ENCODE measurements around the gene BIRC3.

BIRC3 gene

DNA sequence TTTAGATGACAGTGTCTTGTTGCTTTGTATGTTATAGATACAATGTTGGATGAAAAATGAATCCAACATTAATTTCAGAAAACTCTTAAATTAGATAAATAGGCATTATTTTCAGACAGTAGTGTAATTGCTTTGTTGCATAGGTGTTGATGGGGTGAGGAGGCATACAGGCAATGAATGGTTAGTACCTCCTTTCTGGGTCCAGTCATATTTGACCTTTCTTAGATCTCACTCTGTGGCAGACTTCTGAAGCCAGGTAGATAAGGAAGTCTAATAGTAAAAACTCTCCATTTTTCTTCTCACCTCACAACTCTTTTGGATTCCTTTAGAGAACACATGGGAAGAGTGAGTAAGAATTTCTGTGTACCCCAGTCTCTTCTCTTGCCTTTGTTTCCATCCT lies 61.5 kb downstream of the BIRC3 start:
- no peak for DNase-seq

DNA sequence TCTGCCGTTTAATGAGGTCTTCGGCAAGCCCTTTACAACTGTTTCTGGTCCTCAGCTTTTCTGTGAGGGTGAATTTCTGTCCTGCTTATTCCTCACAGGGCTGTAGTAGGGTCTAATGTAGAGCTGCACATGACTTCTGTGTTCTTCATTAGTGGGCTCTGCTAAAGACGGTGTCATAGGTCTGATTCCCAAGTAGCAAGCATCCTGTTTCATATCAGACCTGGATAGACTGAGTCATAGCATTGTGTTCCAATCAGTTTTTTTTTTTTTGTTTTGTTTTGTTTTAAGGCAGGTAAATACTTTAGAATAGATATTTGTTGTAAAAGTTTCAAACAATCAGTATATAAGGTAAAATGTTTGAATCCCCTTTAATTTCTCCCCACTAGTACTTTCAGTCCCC lies 65.1 kb downstream of the BIRC3 start:
- no peak for DNase-seq

DNA sequence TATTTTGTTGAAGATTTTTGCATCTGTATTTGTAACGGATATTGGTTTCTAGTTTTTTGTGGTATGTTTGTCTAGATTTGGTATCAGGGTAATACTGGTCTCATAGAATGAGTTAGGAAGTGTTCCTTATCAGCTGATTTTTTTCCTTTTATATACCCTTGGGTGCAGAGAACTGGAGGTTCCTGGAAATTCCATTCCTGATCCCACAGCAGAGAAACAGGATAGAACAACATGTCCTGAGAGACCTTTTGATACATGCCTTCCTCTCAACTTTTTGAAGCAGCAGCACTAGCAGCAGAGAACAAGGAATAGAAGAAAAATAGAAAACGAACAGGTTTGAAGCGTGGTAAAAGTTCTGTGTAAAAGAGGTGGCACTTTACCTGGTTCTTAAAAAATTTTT lies 66.6 kb downstream of the BIRC3 start:
- no peak for DNase-seq

DNA sequence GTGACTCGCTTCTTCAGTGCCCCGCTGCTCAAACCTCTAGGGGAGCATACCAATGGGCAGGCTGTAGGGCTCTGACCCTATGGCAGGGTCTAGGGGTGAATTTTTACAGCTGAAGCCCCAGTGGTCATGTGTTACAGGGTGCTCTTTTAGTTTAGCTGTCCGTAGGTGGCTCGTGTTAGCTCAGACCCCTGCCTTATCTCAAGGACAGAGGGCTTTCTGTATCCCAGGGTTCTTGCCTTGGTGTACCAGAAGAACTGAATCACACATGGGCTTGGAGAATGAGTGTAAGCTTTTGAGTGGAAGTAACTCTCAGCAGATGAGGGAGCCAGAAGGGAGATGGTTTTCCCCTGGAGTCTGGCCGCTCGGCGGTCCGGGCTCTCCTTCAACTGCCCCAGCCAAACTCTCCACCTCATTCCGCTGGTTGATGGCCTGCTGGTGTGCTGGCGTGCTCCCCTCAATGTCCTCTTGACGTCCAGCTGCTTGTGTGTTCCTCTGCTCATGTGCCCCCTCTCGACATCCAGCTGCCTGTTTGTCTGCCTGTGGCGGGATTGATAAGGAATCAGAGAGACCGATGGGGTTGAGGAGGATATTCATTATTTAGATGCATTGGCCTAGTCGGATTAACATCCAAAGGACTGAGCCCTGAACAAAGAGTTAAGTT lies 67.3 kb downstream of the BIRC3 start:
- DNase-seq: no peak

DNA sequence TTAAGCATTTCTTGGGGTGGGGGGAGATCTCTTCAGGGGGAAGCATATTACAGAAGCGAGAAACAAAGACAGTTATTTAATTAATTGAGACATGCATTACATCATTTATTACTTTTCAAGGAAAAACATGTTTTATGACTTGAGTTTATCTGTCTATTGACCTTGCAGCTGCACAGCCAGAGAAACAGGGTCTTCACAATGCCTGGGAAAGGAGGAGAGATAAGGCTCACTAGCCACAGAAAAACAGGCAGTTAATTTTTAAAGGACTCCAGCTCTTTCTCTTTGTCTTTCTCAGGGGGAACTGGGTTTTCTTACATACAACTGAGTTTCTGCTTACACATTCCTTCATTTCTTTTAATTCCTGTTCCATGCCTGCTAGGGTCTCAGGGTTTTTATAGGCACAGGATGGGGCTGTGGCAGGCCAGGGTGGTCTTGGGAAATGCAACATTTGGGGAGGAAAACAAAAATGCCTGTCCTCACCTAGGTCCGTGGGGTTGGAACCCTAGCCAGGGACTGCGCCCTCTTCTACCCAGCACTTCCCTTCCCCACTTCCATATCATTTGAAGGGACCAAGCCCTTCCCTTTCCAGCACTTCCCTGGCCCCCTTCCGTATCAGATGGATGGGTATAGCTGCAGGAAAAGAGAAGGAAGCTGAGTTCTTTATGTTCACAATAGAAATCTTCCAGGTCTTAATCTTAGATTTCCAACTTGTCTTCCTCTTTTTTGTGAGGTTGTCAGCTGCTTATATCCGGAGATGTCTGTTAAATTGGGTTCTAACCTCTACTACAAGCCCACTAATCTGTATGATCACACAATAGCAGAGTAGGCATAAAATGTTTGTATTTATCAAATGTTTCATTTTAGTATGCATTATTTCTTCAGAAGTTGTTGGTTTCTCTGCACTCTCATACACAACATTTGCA lies 68.1 kb downstream of the BIRC3 start:
- DNase-seq: no peak

DNA sequence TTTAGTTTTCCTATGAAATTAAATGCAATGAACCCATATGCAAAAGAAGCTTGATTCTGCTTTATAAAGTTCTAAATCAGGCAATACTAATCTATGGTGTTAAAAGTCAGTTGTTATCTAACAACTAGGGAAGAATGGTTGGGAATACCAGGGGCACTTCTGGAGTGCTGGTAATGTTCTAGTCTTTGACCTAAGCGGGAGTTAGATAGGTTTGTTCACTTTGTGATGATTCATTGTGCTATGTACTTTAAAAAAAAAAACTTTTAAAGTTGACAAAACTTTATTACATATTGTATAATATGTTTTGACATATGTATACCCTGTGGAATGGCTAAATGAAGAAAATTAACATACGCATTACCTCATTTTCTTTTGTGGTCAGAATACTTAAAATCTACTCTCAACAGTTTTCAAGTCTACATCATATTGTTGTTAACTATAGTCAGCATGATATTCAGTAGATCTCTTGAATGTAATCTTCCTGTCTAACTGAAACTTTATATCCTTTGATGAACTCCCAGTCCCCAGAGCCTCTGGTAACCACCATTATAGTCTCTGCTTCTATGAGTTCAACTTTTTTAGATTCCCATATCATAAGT lies 69.0 kb downstream of the BIRC3 start:
- no peak for DNase-seq

DNA sequence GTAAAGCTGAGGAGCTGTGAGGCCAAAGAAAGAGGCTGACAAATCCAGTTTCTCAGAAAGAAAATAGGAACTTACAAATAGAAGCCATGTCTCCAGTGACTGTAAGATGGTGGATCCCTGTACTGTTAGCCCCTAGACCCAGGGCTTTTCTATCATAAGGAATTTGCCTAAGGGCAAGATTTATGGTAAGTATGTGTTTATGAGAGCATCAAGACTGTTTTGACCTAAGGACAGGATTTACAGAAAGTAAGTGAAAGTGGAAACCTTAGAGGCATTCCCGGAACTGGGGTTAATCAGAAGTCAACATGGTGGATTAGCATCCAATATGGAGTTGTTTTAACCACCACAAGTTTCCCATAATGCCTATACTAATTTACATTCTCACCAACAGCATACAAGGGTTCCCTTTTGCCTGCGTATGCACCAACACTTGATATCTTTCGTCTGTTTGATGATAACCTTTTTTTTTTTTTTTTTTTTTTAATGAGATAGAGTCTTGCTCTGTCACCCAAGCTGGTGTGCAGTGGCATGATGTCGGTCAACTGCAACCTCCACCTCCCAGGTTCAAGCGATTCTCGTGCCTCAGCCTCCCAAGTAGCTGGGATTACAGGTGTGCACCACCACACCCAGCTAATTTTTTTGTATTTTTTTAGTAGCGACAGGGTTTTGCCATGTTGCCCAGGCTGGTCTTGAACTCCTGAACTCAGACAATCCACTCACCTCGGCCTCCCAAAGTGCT lies 69.9 kb downstream of the BIRC3 start:
- DNase-seq: no peak

Data from NCI-H524 (cell line).